ENCODE measurements around the gene CNNM1. TPM values are rescaled to one million over a fixed set of nuclear protein-coding genes. Genes with fewer than 3 reads are reported as not detected.

CNNM1 gene
- total and polyA plus RNA-seq, 9 of the 15 experiments (the other 6 are each of a cell fraction or from before 2014, with no cell fraction given) = not detected

GRCh38 chr10:99396471-99396870 is 67.3 kb downstream of the CNNM1 start:
- FAIRE-seq (no peak), ATAC-seq (no peak; the same call in 2 of the 3 replicates), DNase-seq (ENCODE audit: extremely low read depth in 1 of 4, low spot score in 3 of 4) (no peak)
- in situ Hi-C loops (cut with MboI) (no loop called here), intact Hi-C loops (cut with micrococcal nuclease) (loop anchor here (10.0 kb wide), 1 partner anchor 158 kb away; no protein-coding TSS in a partner anchor)
- no peak overlapping the region for H3K27ac ChIP-seq (ENCODE audit: extremely low read depth, low read depth, low read length)
- H3K9me3 ChIP-seq (replicated peaks; ENCODE audit: control insufficient read depth, insufficient read depth, low read depth, low read length) = no peaks in the 10 kb centered on the region
- WGBS (ENCODE audit: insufficient coverage, low coverage, missing lambda C conversion rate) = 80% methylated on average over 3 of the region's 3 CpGs
- no peak overlapping the region for H2AFZ ChIP-seq (ENCODE audit: low read depth, low read length)
- TF ChIP-seq ZNF316 (IDR thresholded peaks at IDR 0.05) (no peak), ZFP30 (CRISPR knock-in tag; IDR thresholded peaks at IDR 0.05; ENCODE audit: borderline replicate concordance) (no peak), SETDB1 (IDR thresholded peaks at IDR 0.05; ENCODE audit: low read length) (no peak), ZBTB26 (CRISPR knock-in tag; IDR thresholded peaks at IDR 0.05) (no peak), TSC22D4 (tag; IDR thresholded peaks at IDR 0.05) (no peak), ATF4 (CRISPR knock-in tag; IDR thresholded peaks at IDR 0.05) (no peak), TCF15 (CRISPR knock-in tag; IDR thresholded peaks at IDR 0.05) (no peak), ZNF75A (CRISPR knock-in tag; IDR thresholded peaks at IDR 0.05) (no peak), NR1H2 (CRISPR knock-in tag; IDR thresholded peaks at IDR 0.05) (no peak), ELK3 (CRISPR knock-in tag; IDR thresholded peaks at IDR 0.05) (no peak), SUPT5H (IDR thresholded peaks at IDR 0.05) (no peak), UBTF (IDR thresholded peaks at IDR 0.05; ENCODE audit: borderline replicate concordance in 1 of 2, low read depth in 2 of 2, low read length in 2 of 2) (no peak)
- no peak overlapping the region for H3K4me2 ChIP-seq (ENCODE audit: insufficient read depth, low read length)
- H3K27me3 ChIP-seq (ENCODE audit: control insufficient read depth in 2 of 2, insufficient read depth in 2 of 2, low read length in 2 of 2) = peaks cover 0 to 5% of the 10 kb centered on the region in 2 experiments; a peak in 1 of 5 replicates
- H3K36me3 ChIP-seq (ENCODE audit: control insufficient read depth, insufficient read depth, low read length) = peaks cover 57% of the 10 kb centered on the region; the same call in 2 of the 3 replicates
- BruUV-seq (replicated peaks) = no TSS peak
- H3K9me1 ChIP-seq (ENCODE audit: control insufficient read depth, insufficient read depth, low read length) = no peaks in the 10 kb centered on the region
- ChIA-PET CTCF (ENCODE audit: low intra/inter-chr PET ratio) (no interaction called here), POLR2A (no interaction called here)
- H3K79me2 ChIP-seq (ENCODE audit: control insufficient read depth, insufficient read depth, low read length) = no peaks in the 10 kb centered on the region
- H3K4me3 ChIP-seq = no peak overlapping the region
- no peaks in the 10 kb centered on the region for H4K20me1 ChIP-seq (replicated peaks; ENCODE audit: control insufficient read depth, insufficient read depth, low read length)
- no peak overlapping the region for H3K9ac ChIP-seq (ENCODE audit: insufficient read depth in 1 of 2, low read depth in 2 of 2, low read length in 2 of 2)
- H3K4me1 ChIP-seq (replicated peaks in 1 of 2; ENCODE audit: control insufficient read depth in 2 of 2, insufficient read depth in 2 of 2, low read length in 2 of 2) = no peaks in the 10 kb centered on the region; a peak in 2 of 5 replicates
